GOT3 (cell line): ENCODE results near the gene MPLKIP.
"Not testable (repeated sequence)": the region's sequence is repeated elsewhere in the genome, so short reads cannot be mapped to it uniquely, and the experiment has no call there.

Source experiments
- DNase-seq: peaks from one replicate; lab custom pipeline; 2025; ENCODE audit warnings: mixed read lengths; lab: John Stamatoyannopoulos, UW

MPLKIP gene

GRCh38 chr7:40134428-40135316 is at the start of gene MPLKIP, which contains the start of gene SUGCT:
MPLKIP (minus strand) TSS chr7:40134622; CDS start chr7:40134567, 55 bp downstream.
SUGCT (plus strand) TSS chr7:40135005.
- peak; percentile 85 for DNase-seq

GRCh38 chr7:40182452-40182851 is 48.0 kb upstream of the MPLKIP start:
- DNase-seq, result no peak

- no peak for DNase-seq
These were observed 42.6 kb upstream of the MPLKIP start for GRCh38 chr7:40177071-40177470.

- DNase-seq, result no peak
These were observed 41.5 kb upstream of the MPLKIP start for GRCh38 chr7:40175725-40176510.

GRCh38 chr7:40175256-40175655 is 40.8 kb upstream of the MPLKIP start:
- DNase-seq, result not testable (repeated sequence)

GRCh38 chr7:40173121-40173520 is 38.7 kb upstream of the MPLKIP start:
- not testable (repeated sequence) for DNase-seq

GRCh38 chr7:40168266-40168665 is 33.8 kb upstream of the MPLKIP start:
- not testable (repeated sequence) for DNase-seq

GRCh38 chr7:40167291-40167690 is 32.9 kb upstream of the MPLKIP start:
- DNase-seq, result no peak

- no peak for DNase-seq
These were observed 30.8 kb upstream of the MPLKIP start for GRCh38 chr7:40165216-40165615.

- no peak for DNase-seq
These were observed 28.1 kb upstream of the MPLKIP start for GRCh38 chr7:40162516-40162915.

GRCh38 chr7:40156988-40157387 is 22.6 kb upstream of the MPLKIP start:
- DNase-seq, result no peak

- no peak for DNase-seq
These were observed 17.1 kb upstream of the MPLKIP start for GRCh38 chr7:40151504-40151903.

GRCh38 chr7:40148671-40149070 is 14.2 kb upstream of the MPLKIP start:
- DNase-seq, result no peak

GRCh38 chr7:40148247-40148580 is 13.8 kb upstream of the MPLKIP start:
- not testable (repeated sequence) for DNase-seq

GRCh38 chr7:40147371-40148246 is 13.2 kb upstream of the MPLKIP start:
- no peak for DNase-seq

GRCh38 chr7:40145596-40146130 is 11.2 kb upstream of the MPLKIP start:
- DNase-seq, result not testable (repeated sequence)

- DNase-seq, result not testable (repeated sequence)
These were observed 7.5 kb upstream of the MPLKIP start for GRCh38 chr7:40141916-40142315.

- not testable (repeated sequence) for DNase-seq
These were observed 5.5 kb upstream of the MPLKIP start for GRCh38 chr7:40139891-40140290.

- DNase-seq, result no peak
These were observed 4.6 kb upstream of the MPLKIP start for GRCh38 chr7:40138973-40139372.

GRCh38 chr7:40137563-40137962 is 3.1 kb upstream of the MPLKIP start:
- no peak for DNase-seq

GRCh38 chr7:40135317-40135610 is 842 bp upstream of the MPLKIP start:
- no peak for DNase-seq
